Hematopoietic multipotent progenitor cell treated with erythropoietin and hydrocortisone succinate and interleukin-3 and kit ligand, for 4 days (in vitro differentiated cells): ENCODE data around the gene DTNA.

ENCODE experiments used
- DNase-seq: peaks from one replicate; pipeline ENCODE4 v3.0.0-alpha.2; 2015

The DTNA gene

DNA sequence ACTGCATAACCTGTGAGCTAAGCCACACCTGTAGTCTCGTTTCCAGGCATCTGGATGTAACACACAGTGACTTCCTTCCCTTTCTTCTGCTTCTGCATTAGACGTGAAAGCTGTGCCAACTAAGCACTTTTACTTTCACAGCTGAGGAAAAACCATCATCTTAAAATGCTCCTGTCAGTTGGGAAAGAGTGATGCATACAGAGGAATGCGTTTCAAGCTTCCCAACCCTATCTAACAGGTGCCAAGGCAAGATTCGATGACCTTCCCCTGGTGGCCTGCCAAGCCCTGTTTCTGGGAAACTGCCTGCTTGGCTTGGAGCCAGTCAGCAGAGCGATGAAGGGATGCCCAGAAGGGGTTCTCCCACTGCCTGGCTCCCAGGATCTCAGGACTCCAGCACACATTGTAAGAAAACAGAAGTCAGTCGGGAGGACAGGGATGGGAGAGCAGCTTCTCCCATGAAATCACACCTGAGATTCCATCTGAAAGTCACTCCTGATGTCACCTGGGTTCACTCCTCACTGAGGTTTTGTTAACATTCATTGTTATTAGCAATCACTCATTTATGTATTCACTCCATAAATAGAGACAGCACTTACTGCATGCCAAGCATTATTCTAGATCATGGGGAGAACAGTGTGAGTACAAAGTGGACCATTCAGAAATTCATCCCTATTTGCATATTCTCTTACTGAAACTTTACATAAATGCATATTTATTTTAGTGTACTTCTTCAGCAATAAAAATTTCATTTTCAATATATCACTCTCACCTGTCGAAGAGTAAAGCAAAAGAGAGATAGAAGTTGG, 64.1 kb downstream of the DTNA start:
- DNase-seq: peak; percentile 6

- no peak for DNase-seq
These were observed 65.4 kb downstream of the DTNA start for GRCh38 chr18:34775461-34775860.

DNA sequence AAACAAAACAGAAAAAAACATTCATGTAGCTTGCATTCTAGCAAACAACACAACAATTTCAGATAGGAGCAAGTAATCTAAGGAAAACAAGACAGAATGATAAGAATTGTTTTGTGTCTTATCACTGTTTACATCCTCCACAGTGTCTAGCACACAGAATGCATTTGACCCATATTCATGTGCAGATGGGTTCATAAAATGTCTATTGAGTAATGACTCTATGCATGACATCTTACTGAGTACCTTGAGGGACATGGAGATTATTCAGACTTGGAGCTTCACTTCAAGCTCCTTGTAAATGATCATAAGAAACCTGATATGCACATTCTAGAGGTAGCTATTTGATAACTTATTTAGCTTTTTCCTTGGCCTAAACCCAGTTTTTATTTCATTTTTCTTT, 69.0 kb downstream of the DTNA start:
- DNase-seq: no peak

- DNase-seq: no peak
These were observed 70.8 kb downstream of the DTNA start for GRCh38 chr18:34780856-34781255.

- peak; percentile 14 for DNase-seq
These were observed 73.4 kb downstream of the DTNA start for GRCh38 chr18:34783501-34783900.

DNA sequence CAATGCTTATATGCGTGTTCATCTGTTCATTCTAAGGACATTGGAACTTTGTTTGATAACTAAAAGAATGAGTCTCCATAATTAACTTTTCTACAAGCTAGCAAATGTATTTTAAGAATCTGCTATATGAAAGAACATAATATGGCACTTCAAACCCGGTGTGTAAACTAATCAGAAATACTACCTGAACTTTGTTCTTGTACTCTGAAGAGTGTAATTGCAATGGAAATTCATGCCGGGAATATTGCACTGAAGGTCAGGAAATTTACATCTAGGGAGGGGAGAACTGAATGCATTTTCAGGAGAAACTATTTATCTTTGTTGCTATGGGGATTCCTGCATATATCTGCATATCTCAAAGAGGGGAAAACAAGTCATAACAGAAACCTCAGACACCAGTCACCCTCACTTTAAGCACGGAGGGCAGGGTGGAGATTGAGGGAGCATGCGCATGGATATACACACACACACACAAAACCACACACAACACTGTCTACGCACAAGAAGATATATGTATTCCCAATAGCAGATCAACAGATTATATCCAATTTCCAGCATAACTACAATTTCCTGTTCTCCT, 76.2 kb downstream of the DTNA start:
- no peak for DNase-seq

DNA sequence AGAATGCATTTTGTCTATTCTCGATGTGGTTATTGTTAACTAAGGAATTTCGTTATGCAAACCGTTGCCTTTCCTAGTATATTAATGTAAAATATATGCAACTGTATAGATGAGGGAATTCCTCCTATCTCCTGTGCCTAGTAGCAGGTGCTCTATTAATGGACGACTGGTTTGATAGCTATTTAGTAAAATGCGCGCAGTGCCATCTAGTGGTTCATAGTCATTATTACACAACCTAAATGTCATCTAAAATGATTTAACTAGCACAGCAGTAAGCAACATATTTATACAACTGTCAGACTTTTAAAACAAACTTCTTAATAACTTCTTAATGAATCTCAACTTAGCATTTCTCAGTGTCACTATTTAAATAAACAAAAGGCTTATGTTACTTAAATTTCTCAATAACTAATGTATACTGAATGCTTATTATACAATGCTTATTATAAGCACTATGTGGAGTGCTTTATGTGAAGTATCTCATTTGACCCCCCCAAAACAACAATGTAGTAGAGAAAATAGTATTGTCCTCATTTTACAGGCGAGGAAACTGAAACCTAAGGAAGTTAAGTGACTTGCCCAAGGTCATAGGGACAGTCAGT, 77.9 kb downstream of the DTNA start:
- peak; percentile 79 for DNase-seq

- no peak for DNase-seq
These were observed 79.8 kb downstream of the DTNA start for GRCh38 chr18:34789768-34790344.

GRCh38 chr18:34794348-34794747, 84.2 kb downstream of the DTNA start:
- no peak for DNase-seq

DNA sequence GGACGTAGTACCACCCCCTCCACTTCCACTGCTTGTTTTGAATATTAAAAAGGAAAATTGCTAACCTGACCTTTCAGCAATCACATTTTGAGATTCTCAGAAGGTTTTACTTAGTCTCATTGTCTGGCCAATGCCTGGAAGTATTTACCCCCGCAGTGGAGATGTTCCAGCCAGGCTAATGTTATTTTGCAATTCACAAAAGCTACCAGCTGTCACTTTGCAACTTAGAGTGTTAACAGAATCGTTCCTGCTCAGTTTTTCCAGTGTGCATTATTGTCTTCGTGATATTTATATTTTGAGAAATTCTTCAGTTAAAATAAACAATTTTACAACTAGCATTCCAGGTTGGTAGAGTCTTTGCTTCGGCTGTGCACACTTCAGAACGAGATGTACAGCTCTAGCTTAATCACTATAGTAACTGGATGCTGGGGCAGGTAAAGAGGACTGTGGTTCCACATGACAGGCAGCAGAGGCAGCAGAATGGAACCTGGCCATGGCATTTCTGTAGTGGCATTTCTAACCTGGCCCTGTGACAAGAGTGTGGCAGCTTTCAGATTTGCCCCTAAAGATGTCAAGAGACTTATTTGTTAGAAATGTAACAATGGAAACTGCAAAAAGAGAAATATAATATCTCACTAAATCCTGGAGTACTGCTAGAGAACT, 85.1 kb downstream of the DTNA start:
- DNase-seq: no peak

GRCh38 chr18:34796035-34796657, 86.0 kb downstream of the DTNA start:
- no peak for DNase-seq

GRCh38 chr18:34799291-34799690, 89.2 kb downstream of the DTNA start:
- DNase-seq: no peak

GRCh38 chr18:34800381-34800780, 90.3 kb downstream of the DTNA start:
- DNase-seq: no peak

GRCh38 chr18:34801774-34802173, 91.7 kb downstream of the DTNA start:
- no peak for DNase-seq

GRCh38 chr18:34802959-34803358, 92.9 kb downstream of the DTNA start:
- no peak for DNase-seq

- DNase-seq: no peak
These were observed 93.8 kb downstream of the DTNA start for GRCh38 chr18:34803877-34804400.

DNA sequence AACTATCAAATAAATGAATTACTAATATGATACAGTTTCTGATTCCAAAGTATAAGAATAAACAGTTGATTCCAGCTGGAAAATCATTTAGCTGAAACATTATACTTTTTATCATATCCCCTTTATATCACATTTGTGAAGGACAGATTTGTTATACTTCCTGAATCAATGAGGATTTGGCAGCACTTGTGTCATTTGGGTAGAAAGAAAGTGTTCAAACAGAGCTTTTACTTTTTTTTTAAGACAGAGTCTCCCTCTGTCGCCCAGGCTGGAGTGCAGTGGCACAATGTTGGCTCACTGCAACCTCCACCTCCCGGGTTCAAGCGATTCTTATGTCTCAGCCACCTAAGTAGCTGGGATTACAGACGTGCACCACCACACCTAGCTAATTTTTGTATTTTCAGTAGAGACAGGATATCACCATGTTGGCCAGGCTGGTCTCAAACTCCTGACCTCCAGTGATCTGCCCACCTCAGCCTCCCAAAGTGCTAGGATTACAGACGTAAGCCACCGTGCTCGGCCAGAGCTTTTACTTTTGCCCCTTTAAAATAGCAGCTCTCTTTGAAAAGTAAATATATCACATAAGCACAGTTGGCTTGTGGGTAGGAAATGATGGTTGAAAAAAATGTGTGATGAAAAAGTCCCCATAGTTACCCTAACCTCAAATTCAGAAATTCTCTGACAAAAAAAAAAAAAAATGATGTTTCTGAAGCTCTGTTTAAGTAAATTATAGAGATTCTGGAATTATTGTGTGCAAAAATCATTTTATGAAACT, 95.2 kb downstream of the DTNA start:
- no peak for DNase-seq

DNA sequence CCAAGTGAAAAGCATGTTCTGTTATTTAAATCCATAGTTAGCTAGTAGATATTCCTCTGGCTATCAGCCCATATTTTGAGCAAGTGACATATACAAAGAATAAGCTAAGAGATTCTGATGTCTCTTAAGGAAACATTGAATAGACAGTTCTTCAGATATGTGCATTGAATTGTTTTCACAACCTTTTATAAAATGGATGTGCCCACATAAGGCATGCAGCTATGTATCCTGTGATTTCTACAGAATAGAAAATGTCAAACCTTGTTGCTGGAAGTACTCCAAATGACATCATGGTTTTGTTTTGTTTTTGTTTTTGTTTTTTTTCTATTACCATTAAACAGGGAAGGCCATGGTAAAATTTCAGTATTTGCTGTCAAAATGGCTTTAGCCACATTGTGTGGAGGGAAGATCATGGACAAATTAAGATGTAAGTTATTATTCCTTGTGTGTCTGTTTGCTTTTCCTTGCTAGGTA, 95.8 kb downstream of the DTNA start:
- no peak for DNase-seq

DNA sequence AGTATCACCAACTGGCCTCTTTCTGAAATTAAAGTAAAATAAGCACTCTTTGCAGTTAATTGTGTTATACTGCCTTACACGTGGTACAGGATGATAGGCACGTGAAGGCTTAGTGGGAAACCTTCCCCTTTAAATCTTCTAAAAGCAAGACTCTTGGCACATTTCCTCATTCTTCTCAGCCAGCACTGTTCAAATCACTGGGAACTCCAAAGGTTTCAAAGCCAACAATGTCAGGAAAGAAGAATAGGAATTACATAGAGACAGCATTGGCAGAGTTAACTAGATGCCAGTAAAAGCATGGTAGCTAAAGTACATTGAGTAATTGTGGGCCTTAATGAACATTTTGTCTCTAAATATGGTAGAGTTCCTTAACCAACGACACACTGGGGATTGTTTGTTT, 96.4 kb downstream of the DTNA start:
- DNase-seq: no peak

DNA sequence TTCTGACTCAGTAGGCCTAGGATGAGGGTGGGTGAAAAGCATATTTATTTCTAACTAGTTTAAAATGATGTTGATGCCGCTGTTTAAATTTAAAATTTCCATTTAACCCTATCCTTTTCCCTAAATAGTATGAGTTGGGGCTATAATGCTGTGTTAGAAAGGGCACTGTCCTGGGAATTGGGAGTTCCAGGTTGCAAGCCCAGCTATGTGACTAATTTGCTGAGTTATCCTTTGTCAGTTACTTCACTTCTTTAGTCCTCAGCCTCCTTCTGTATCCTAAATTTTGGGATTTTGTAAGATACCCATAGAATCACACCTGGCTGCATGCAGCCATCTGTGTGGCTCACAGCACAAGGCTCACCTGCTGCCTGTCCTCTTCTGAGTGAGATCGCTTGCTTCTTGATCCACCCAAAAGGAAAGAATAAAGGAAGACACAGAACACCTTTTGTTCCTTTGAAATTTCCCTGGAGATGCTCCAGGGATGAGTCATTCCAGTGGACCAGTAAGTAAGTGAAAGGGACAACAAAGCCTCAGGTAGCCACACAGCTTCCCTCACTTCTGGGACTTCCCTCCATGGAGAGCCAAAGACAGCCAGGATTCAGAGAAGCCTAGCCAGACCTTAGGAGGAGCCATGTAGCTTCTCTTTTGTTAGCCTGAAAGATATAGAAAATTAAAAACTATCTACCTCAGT, 97.2 kb downstream of the DTNA start:
- DNase-seq: no peak

- no peak for DNase-seq
These were observed 98.3 kb downstream of the DTNA start for GRCh38 chr18:34808389-34808788.
